Measurements from ENCODE around the gene STRIT1.

GRCh38 chr3:155242342-155242741 lies 51.1 kb downstream of the STRIT1 start:
- no peak for TF ChIP-seq CTCF (IDR thresholded peaks at IDR 0.05; ENCODE audit: poor library complexity)
- no peak for TF ChIP-seq EZH2phosphoT487 (IDR thresholded peaks at IDR 0.05; ENCODE audit: low read depth, severe bottlenecking, unreplicated experiment)
- TF ChIP-seq EZH2 (IDR thresholded peaks at IDR 0.05; ENCODE audit: borderline replicate concordance): no peak

Measured in hepatocyte (in vitro differentiated cells).